ENCODE results near the gene INKA2.

The INKA2 gene

GRCh38 chr1:111702504-111703050 is 36.6 kb downstream of the INKA2 start:
- Histone ChIP-seq H3K4me3 (ENCODE audit: low read depth in 1 of 2, low read length in 1 of 2) (no peak overlapping the region), H3K4me1 (ENCODE audit: control insufficient read depth in 1 of 2, insufficient read depth in 1 of 2, low read depth in 1 of 2, low read length in 1 of 2) (peaks cover 7 to 18% of the 10 kb centered on the region in 2 experiments), H3K36me3 (peaks cover 53% of the 10 kb centered on the region), H3K27me3 (no peaks in the 10 kb centered on the region), H3K9me3 (no peaks in the 10 kb centered on the region), H3K27ac (peak overlapping the region; percentile 0)
- TF ChIP-seq CTCF (IDR thresholded peaks at IDR 0.05), result no peak

GRCh38 chr1:111699268-111699667 is 39.9 kb downstream of the INKA2 start:
- Histone ChIP-seq H3K9me3 (no peaks in the 10 kb centered on the region), H3K27me3 (no peaks in the 10 kb centered on the region), H3K36me3 (peaks cover 59% of the 10 kb centered on the region), H3K4me3 (ENCODE audit: low read depth in 1 of 2, low read length in 1 of 2) (no peak overlapping the region), H3K27ac (no peak overlapping the region), H3K4me1 (ENCODE audit: control insufficient read depth in 1 of 2, insufficient read depth in 1 of 2, low read depth in 1 of 2, low read length in 1 of 2) (no peaks in the 10 kb centered on the region)
- TF ChIP-seq CTCF (IDR thresholded peaks at IDR 0.05), result no peak

- Histone ChIP-seq H3K9me3 (no peaks in the 10 kb centered on the region), H3K4me3 (ENCODE audit: low read depth in 1 of 2, low read length in 1 of 2) (no peak overlapping the region), H3K27me3 (no peaks in the 10 kb centered on the region), H3K36me3 (peaks cover 52% of the 10 kb centered on the region), H3K27ac (peak overlapping the region; percentile 5), H3K4me1 (ENCODE audit: control insufficient read depth in 1 of 2, insufficient read depth in 1 of 2, low read depth in 1 of 2, low read length in 1 of 2) (peaks cover 0 to 13% of the 10 kb centered on the region in 2 experiments)
- TF ChIP-seq CTCF (IDR thresholded peaks at IDR 0.05), result no peak
Observed at GRCh38 chr1:111696330-111696729, 42.9 kb downstream of the INKA2 start.

- H3K36me3 ChIP-seq, result peaks cover 48% of the 10 kb centered on the region
- H3K4me1 ChIP-seq (ENCODE audit: control insufficient read depth in 1 of 2, insufficient read depth in 1 of 2, low read depth in 1 of 2, low read length in 1 of 2), result peaks cover 0 to 13% of the 10 kb centered on the region in 2 experiments
- no peaks in the 10 kb centered on the region for H3K27me3 ChIP-seq
- no peak for TF ChIP-seq CTCF (IDR thresholded peaks at IDR 0.05)
- H3K4me3 ChIP-seq (ENCODE audit: low read depth in 1 of 2, low read length in 1 of 2), result no peak overlapping the region
- H3K27ac ChIP-seq, result peak overlapping the region; percentile 5
- H3K9me3 ChIP-seq, result no peaks in the 10 kb centered on the region
Observed at GRCh38 chr1:111695801-111696200, 43.4 kb downstream of the INKA2 start.

- Histone ChIP-seq H3K4me1 (ENCODE audit: control insufficient read depth in 1 of 2, insufficient read depth in 1 of 2, low read depth in 1 of 2, low read length in 1 of 2) (peaks cover 0 to 13% of the 10 kb centered on the region in 2 experiments), H3K9me3 (no peaks in the 10 kb centered on the region), H3K36me3 (peaks cover 22% of the 10 kb centered on the region), H3K4me3 (ENCODE audit: low read depth in 1 of 2, low read length in 1 of 2) (no peak overlapping the region), H3K27me3 (no peaks in the 10 kb centered on the region), H3K27ac (peak overlapping the region; percentile 56)
- no peak for TF ChIP-seq CTCF (IDR thresholded peaks at IDR 0.05)
Observed at GRCh38 chr1:111691886-111692285, 47.3 kb downstream of the INKA2 start.

- Histone ChIP-seq H3K36me3 (peaks cover 16% of the 10 kb centered on the region), H3K4me3 (ENCODE audit: low read depth in 1 of 2, low read length in 1 of 2) (no peak overlapping the region), H3K4me1 (ENCODE audit: control insufficient read depth in 1 of 2, insufficient read depth in 1 of 2, low read depth in 1 of 2, low read length in 1 of 2) (peaks cover 0 to 13% of the 10 kb centered on the region in 2 experiments), H3K27ac (peak overlapping the region; percentile 20), H3K9me3 (no peaks in the 10 kb centered on the region), H3K27me3 (no peaks in the 10 kb centered on the region)
- no peak for TF ChIP-seq CTCF (IDR thresholded peaks at IDR 0.05)
Observed at GRCh38 chr1:111690306-111690617, 48.9 kb downstream of the INKA2 start.

All from neutrophil (primary cell).